NOMO-1 treated with DMSO at 0.1 percent for 48 hours (cell line): ENCODE measurements around the gene C10orf71.

Source experiments
- DNase-seq: peaks from one replicate; lab custom pipeline; 2025; ENCODE audit not compliant: unreplicated experiment; lab: John Stamatoyannopoulos, UW

The C10orf71 gene

DNA sequence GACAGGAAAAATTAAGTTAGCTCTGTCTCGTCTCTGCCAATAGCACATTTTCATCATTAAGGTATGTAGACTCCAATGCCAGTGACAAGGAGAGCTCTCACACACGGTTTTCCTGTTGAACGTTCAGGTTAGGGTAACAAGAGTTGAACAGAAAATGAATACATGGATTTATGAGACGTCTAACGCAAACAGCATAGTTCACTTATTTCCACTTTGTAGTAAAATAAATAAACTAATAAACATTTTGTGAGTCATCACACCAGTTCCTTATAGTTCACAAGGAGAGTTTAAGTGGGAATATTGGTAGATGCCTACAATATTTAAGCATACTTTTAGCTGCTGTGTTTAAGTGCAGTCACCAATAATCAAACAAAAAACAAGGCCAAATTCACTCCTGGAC, 75.8 kb downstream of the C10orf71 start:
- DNase-seq = no peak

DNA sequence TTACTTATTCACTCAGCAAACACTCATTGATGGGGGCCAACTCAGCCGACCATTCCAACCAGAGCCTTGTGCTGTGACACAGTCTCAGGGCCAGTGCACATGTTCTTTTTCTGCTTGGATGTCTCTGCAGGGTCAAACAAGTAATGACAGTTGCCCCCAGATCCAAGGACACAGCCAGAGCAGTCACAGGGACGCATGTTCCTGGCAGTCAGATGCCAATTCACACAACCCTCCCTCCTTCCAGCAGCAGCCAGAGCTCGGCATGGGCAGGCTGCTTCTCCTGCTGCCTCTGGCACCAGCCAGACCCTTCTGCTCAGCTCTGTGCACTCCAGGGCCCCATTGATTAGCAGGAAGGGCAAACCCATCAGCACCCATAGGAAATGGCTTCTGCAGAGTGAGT, 76.6 kb downstream of the C10orf71 start:
- DNase-seq = no peak
